ENCODE data around the gene TTBK2. TPM values are rescaled to one million over a fixed set of nuclear protein-coding genes. Genes with fewer than 3 reads are reported as not detected.

The TTBK2 gene
- total and polyA plus RNA-seq, 10 of the 15 experiments (the other 5 are each of a cell fraction or from before 2014, with no cell fraction given), result 0.66 to 9.1 (median 3.7) TPM

DNA sequence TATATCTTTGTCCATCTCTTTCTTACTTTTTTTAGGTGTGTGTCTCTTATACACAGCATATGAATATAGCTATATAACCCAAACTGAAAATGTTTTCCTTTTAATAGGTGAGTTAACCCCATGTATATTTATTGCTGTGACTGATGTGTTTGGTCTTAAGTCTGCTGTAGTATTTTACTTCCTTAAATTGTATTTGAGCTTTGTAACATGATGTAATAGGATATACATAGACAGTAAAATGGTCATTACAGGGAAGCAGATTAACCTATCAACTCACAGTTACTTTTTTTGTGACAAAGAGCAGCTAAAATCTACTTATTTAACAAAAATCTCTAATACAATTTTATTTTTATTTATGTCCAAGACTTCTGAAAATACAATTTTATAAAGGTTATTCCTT is 131.9 kb downstream of the TTBK2 start:
- no peaks in the 10 kb centered on the region for H3K9me3 ChIP-seq (replicated peaks; ENCODE audit: control insufficient read depth, insufficient read depth, low read length)
- no peak overlapping the region for H3K4me2 ChIP-seq (ENCODE audit: control insufficient read depth, insufficient read depth)
- no peak overlapping the region for H3K4me3 ChIP-seq
- H3K27ac ChIP-seq (ENCODE audit: control insufficient read depth, insufficient read depth), result no peak overlapping the region
- no peak overlapping the region for H2AFZ ChIP-seq (ENCODE audit: control insufficient read depth, low read depth, low read length)
- ChIA-PET RAD21 (ENCODE audit: unreplicated experiment) (no interaction called here), CTCF (interaction anchor here (0.8 kb wide), 1 partner anchor 54 kb away, joined by 3 read pairs; no protein-coding TSS in a partner anchor), SMC1A (ENCODE audit: uncharacterized antibody, unreplicated experiment) (no interaction called here), POLR2A (no interaction called here)
- DNase-seq (ENCODE audit: low read depth, low spot score) (no peak), ATAC-seq (no peak), FAIRE-seq (no peak)
- H3K4me1 ChIP-seq (ENCODE audit: control insufficient read depth, insufficient read depth, low read length), result no peaks in the 10 kb centered on the region
- H4K20me1 ChIP-seq (ENCODE audit: control insufficient read depth, insufficient read depth), result no peaks in the 10 kb centered on the region
- intact Hi-C loops (cut with micrococcal nuclease; ENCODE audit: unreplicated experiment) (no loop called here), in situ Hi-C loops (cut with MboI) (no loop called here)
- H3K36me3 ChIP-seq (ENCODE audit: control insufficient read depth in 2 of 2, insufficient read depth in 2 of 2, low read length in 1 of 2), result no peaks in the 10 kb centered on the region
- BruUV-seq (replicated peaks), result no TSS peak
- no peaks in the 10 kb centered on the region for H3K79me2 ChIP-seq (ENCODE audit: control insufficient read depth, insufficient read depth, low read length)
- H3K9ac ChIP-seq (ENCODE audit: control insufficient read depth, insufficient read depth, low read length), result no peak overlapping the region
- no peaks in the 10 kb centered on the region for H3K27me3 ChIP-seq (replicated peaks in 1 of 2; ENCODE audit: control insufficient read depth in 2 of 2, insufficient read depth in 2 of 2, low read length in 1 of 2)
- TF ChIP-seq, protein P1, sequence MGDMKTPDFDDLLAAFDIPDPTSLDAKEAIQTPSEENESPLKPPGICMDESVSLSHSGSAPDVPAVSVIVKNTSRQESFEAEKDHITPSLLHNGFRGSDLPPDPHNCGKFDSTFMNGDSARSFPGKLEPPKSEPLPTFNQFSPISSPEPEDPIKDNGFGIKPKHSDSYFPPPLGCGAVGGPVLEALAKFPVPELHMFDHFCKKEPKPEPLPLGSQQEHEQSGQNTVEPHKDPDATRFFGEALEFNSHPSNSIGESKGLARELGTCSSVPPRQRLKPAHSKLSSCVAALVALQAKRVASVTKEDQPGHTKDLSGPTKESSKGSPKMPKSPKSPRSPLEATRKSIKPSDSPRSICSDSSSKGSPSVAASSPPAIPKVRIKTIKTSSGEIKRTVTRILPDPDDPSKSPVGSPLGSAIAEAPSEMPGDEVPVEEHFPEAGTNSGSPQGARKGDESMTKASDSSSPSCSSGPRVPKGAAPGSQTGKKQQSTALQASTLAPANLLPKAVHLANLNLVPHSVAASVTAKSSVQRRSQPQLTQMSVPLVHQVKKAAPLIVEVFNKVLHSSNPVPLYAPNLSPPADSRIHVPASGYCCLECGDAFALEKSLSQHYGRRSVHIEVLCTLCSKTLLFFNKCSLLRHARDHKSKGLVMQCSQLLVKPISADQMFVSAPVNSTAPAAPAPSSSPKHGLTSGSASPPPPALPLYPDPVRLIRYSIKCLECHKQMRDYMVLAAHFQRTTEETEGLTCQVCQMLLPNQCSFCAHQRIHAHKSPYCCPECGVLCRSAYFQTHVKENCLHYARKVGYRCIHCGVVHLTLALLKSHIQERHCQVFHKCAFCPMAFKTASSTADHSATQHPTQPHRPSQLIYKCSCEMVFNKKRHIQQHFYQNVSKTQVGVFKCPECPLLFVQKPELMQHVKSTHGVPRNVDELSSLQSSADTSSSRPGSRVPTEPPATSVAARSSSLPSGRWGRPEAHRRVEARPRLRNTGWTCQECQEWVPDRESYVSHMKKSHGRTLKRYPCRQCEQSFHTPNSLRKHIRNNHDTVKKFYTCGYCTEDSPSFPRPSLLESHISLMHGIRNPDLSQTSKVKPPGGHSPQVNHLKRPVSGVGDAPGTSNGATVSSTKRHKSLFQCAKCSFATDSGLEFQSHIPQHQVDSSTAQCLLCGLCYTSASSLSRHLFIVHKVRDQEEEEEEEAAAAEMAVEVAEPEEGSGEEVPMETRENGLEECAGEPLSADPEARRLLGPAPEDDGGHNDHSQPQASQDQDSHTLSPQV (IDR thresholded peaks at IDR 0.05), result no peak
- no peak for TF ChIP-seq MYB (IDR thresholded peaks at IDR 0.05; ENCODE audit: borderline replicate concordance, low read depth, low read length)
- no peak for TF ChIP-seq NR2C1 (IDR thresholded peaks at IDR 0.05)
- TF ChIP-seq RBBP5 (conservative IDR thresholded peaks at IDR 0.05), result no peak
- TF ChIP-seq IKZF2 (IDR thresholded peaks at IDR 0.05), result no peak
- TF ChIP-seq ZNF217 (IDR thresholded peaks at IDR 0.05), result no peak
- no peak for TF ChIP-seq SMAD1 (IDR thresholded peaks at IDR 0.05; ENCODE audit: low read depth, partially characterized antibody)
- TF ChIP-seq, protein P2, sequence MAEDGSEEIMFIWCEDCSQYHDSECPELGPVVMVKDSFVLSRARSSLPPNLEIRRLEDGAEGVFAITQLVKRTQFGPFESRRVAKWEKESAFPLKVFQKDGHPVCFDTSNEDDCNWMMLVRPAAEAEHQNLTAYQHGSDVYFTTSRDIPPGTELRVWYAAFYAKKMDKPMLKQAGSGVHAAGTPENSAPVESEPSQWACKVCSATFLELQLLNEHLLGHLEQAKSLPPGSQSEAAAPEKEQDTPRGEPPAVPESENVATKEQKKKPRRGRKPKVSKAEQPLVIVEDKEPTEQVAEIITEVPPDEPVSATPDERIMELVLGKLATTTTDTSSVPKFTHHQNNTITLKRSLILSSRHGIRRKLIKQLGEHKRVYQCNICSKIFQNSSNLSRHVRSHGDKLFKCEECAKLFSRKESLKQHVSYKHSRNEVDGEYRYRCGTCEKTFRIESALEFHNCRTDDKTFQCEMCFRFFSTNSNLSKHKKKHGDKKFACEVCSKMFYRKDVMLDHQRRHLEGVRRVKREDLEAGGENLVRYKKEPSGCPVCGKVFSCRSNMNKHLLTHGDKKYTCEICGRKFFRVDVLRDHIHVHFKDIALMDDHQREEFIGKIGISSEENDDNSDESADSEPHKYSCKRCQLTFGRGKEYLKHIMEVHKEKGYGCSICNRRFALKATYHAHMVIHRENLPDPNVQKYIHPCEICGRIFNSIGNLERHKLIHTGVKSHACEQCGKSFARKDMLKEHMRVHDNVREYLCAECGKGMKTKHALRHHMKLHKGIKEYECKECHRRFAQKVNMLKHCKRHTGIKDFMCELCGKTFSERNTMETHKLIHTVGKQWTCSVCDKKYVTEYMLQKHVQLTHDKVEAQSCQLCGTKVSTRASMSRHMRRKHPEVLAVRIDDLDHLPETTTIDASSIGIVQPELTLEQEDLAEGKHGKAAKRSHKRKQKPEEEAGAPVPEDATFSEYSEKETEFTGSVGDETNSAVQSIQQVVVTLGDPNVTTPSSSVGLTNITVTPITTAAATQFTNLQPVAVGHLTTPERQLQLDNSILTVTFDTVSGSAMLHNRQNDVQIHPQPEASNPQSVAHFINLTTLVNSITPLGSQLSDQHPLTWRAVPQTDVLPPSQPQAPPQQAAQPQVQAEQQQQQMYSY (CRISPR knock-in tag; IDR thresholded peaks at IDR 0.05), result no peak
- TF ChIP-seq ZBED1 (IDR thresholded peaks at IDR 0.05; ENCODE audit: borderline replicate concordance), result no peak
- TF ChIP-seq, protein P3, sequence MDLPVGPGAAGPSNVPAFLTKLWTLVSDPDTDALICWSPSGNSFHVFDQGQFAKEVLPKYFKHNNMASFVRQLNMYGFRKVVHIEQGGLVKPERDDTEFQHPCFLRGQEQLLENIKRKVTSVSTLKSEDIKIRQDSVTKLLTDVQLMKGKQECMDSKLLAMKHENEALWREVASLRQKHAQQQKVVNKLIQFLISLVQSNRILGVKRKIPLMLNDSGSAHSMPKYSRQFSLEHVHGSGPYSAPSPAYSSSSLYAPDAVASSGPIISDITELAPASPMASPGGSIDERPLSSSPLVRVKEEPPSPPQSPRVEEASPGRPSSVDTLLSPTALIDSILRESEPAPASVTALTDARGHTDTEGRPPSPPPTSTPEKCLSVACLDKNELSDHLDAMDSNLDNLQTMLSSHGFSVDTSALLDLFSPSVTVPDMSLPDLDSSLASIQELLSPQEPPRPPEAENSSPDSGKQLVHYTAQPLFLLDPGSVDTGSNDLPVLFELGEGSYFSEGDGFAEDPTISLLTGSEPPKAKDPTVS (IDR thresholded peaks at IDR 0.05; ENCODE audit: low read depth, low read length), result no peak
- no peak for TF ChIP-seq ZNF384 (IDR thresholded peaks at IDR 0.05; ENCODE audit: borderline replicate concordance, low read depth, low read length)
- no peak for TF ChIP-seq ATF7 (IDR thresholded peaks at IDR 0.05; ENCODE audit: low read depth)
- TF ChIP-seq, protein P4, sequence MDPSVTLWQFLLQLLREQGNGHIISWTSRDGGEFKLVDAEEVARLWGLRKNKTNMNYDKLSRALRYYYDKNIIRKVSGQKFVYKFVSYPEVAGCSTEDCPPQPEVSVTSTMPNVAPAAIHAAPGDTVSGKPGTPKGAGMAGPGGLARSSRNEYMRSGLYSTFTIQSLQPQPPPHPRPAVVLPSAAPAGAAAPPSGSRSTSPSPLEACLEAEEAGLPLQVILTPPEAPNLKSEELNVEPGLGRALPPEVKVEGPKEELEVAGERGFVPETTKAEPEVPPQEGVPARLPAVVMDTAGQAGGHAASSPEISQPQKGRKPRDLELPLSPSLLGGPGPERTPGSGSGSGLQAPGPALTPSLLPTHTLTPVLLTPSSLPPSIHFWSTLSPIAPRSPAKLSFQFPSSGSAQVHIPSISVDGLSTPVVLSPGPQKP (IDR thresholded peaks at IDR 0.05; ENCODE audit: low read depth, low read length), result no peak
- no peak for TF ChIP-seq HDAC6 (IDR thresholded peaks at IDR 0.05; ENCODE audit: unreplicated experiment)
